OCI-LY7 (cell line): ENCODE results near the gene KCNIP3. TPM values are rescaled to one million over a fixed set of nuclear protein-coding genes. Genes with fewer than 3 reads are reported as not detected.

Experiments used
- BruUV-seq: library from RNA; stranded (reverse); fragments of 400-500 nt; replicated peaks from 2 replicates; lab custom pipeline; 2021; lab: Mats Ljungman, UMichigan
- CTCF ChIA-PET: fragments of 300-600 bp; sonication (Branson Sonifier 250); formaldehyde crosslinking; loops from one replicate; lab custom pipeline; 2022; ENCODE audit warnings: antibody characterized with exemption; ENCODE audit not compliant: unreplicated experiment; lab: Charles Lee
- POLR2A ChIA-PET: fragments of 300-600 bp; sonication (Branson Sonifier 250); formaldehyde crosslinking; loops from one replicate; lab custom pipeline; 2022; ENCODE audit warnings: antibody characterized with exemption; lab: Charles Lee
- DNase-seq: peaks from one replicate; pipeline ENCODE4 v3.0.0-alpha.2; 2015; ENCODE audit warnings: low spot score
- H2AFZ ChIP-seq: fragments of 200-600 bp; sonication (generic), shearing (Covaris generic); 2 replicates; pipeline ENCODE4 v1.6.1; 2014; ENCODE audit warnings: mild to moderate bottlenecking, antibody characterized with exemption, low read length, moderate library complexity
- H3K27ac ChIP-seq: fragments of 200-600 bp; sonication (generic); 2 replicates; pipeline ENCODE4 v1.5.1; 2014; ENCODE audit warnings: mixed run types, low read depth, mild to moderate bottlenecking, moderate library complexity, low read length, inconsistent platforms; ENCODE audit not compliant: poor library complexity, severe bottlenecking
- H3K36me3 ChIP-seq: fragments of 200-600 bp; sonication (generic); 2 replicates; pipeline ENCODE4 v1.6.1; 2014; ENCODE audit warnings: mild to moderate bottlenecking, antibody characterized with exemption, low read length, moderate library complexity, mixed read lengths; ENCODE audit not compliant: insufficient read depth
- H3K4me1 ChIP-seq: fragments of 200-600 bp; sonication (generic); 2 replicates; pipeline ENCODE4 v1.5.1; 2014; ENCODE audit warnings: mild to moderate bottlenecking, low read length; ENCODE audit not compliant: insufficient read depth, poor library complexity, severe bottlenecking
- H3K4me2 ChIP-seq: fragments of 200-600 bp; sonication (generic); 2 replicates; pipeline ENCODE4 v1.6.1; 2014; ENCODE audit warnings: mild to moderate bottlenecking, low read length
- H3K4me3 ChIP-seq: fragments of 200-600 bp; sonication (generic); 2 replicates; pipeline ENCODE4 v1.5.1; 2014; ENCODE audit warnings: mild to moderate bottlenecking, low read depth, low read length; ENCODE audit not compliant: poor library complexity, severe bottlenecking
- H3K79me2 ChIP-seq: fragments of 200-600 bp; sonication (generic); 2 replicates; pipeline ENCODE4 v1.6.1; 2016; ENCODE audit warnings: low read depth, mild to moderate bottlenecking, low read length, moderate library complexity, mixed read lengths; ENCODE audit not compliant: insufficient read depth
- H3K9me2 ChIP-seq: fragments of 200-600 bp; sonication (generic); 2 replicates; pipeline ENCODE4 v1.6.1; 2016; ENCODE audit warnings: mild to moderate bottlenecking, low read length, mixed read lengths; ENCODE audit not compliant: insufficient read depth
- H3K9me3 ChIP-seq: fragments of 200-600 bp; sonication (generic); 2 replicates; pipeline ENCODE4 v1.6.1; 2014; ENCODE audit warnings: mild to moderate bottlenecking, mixed run types, low read length, mixed read lengths
- H4K20me1 ChIP-seq: fragments of 200-600 bp; sonication (generic); 2 replicates; pipeline ENCODE4 v1.6.1; 2014; ENCODE audit warnings: mild to moderate bottlenecking, antibody characterized with exemption, low read length, moderate library complexity, mixed read lengths; ENCODE audit not compliant: insufficient read depth
- CTCF ChIP-seq: fragments of 200-600 bp; sonication (generic); conservative IDR thresholded peaks from 2 replicates; pipeline ENCODE4 v1.5.1; 2014; ENCODE audit warnings: mild to moderate bottlenecking, antibody characterized with exemption, low read length, moderate library complexity, mixed read lengths
- EZH2phosphoT487 ChIP-seq: fragments of 200-600 bp; sonication (generic); IDR thresholded peaks from 2 replicates; pipeline ENCODE4 v1.6.1; 2018; ENCODE audit warnings: low read depth, borderline replicate concordance, mild to moderate bottlenecking, mixed run types, antibody characterized with exemption, low read length, moderate library complexity, mixed read lengths
- intact Hi-C: fragments of 100-400 bp; cut with micrococcal nuclease; formaldehyde crosslinking; loops from one replicate; pipeline ENCODE4 v1.10.0; 2022; ENCODE audit not compliant: unreplicated experiment
- total RNA-seq, 2 experiments: library from RNA; depleted of rRNA in 1 of 2; stranded (reverse); fragments of >200 nt in 1 of 2; shearing (Covaris generic) in 1 of 2; gene quantifications; 2 replicates each; pipeline ENCODE4 v1.2.3, GENCODE V29; 2014 to 2022

The KCNIP3 gene
- total RNA-seq, 2 experiments from 2014 or later = not detected

GRCh38 chr2:95384854-95385569 is 87.9 kb downstream of the KCNIP3 start:
- CTCF ChIA-PET = no interaction called here
- Histone ChIP-seq H4K20me1 (no peaks in the 10 kb centered on the region), H3K9me2 (no peaks in the 10 kb centered on the region), H3K4me2 (no peak overlapping the region), H3K79me2 (no peaks in the 10 kb centered on the region), H3K4me1 (no peaks in the 10 kb centered on the region), H3K4me3 (no peak overlapping the region), H3K36me3 (no peaks in the 10 kb centered on the region), H2AFZ (no peak overlapping the region), H3K27ac (no peak overlapping the region), H3K9me3 (no peaks in the 10 kb centered on the region)
- DNase-seq = no peak
- BruUV-seq = no TSS peak
- TF ChIP-seq CTCF = no peak
- no peak for TF ChIP-seq EZH2phosphoT487
- intact Hi-C loops = no loop called here
- POLR2A ChIA-PET = no interaction called here

- H4K20me1 ChIP-seq = no peaks in the 10 kb centered on the region
- BruUV-seq = no TSS peak
- TF ChIP-seq CTCF (no peak), EZH2phosphoT487 (no peak)
- no peaks in the 10 kb centered on the region for H3K9me2 ChIP-seq
- no peaks in the 10 kb centered on the region for H3K79me2 ChIP-seq
- no peak overlapping the region for H3K4me2 ChIP-seq
- DNase-seq = no peak
- no peaks in the 10 kb centered on the region for H3K4me1 ChIP-seq
- H2AFZ ChIP-seq = no peak overlapping the region
- no peaks in the 10 kb centered on the region for H3K36me3 ChIP-seq
- no peak overlapping the region for H3K27ac ChIP-seq
- CTCF ChIA-PET = no interaction called here
- H3K9me3 ChIP-seq = no peaks in the 10 kb centered on the region
- no peak overlapping the region for H3K4me3 ChIP-seq
- intact Hi-C loops = no loop called here
- POLR2A ChIA-PET = no interaction called here
These were observed 88.4 kb downstream of the KCNIP3 start for GRCh38 chr2:95385570-95385984.

- no peak for TF ChIP-seq EZH2phosphoT487
- TF ChIP-seq CTCF = no peak
- intact Hi-C loops = no loop called here
- Histone ChIP-seq H3K27ac (no peak overlapping the region), H3K9me2 (no peaks in the 10 kb centered on the region), H2AFZ (no peak overlapping the region), H4K20me1 (no peaks in the 10 kb centered on the region), H3K4me3 (no peak overlapping the region), H3K4me2 (no peak overlapping the region), H3K9me3 (no peaks in the 10 kb centered on the region), H3K4me1 (no peaks in the 10 kb centered on the region), H3K36me3 (no peaks in the 10 kb centered on the region), H3K79me2 (no peaks in the 10 kb centered on the region)
- POLR2A ChIA-PET = no interaction called here
- CTCF ChIA-PET = no interaction called here
- no peak for DNase-seq
- BruUV-seq = no TSS peak
These were observed 88.9 kb downstream of the KCNIP3 start for GRCh38 chr2:95386031-95386430.
